ENCODE data around the gene CBFA2T3.

DNA sequence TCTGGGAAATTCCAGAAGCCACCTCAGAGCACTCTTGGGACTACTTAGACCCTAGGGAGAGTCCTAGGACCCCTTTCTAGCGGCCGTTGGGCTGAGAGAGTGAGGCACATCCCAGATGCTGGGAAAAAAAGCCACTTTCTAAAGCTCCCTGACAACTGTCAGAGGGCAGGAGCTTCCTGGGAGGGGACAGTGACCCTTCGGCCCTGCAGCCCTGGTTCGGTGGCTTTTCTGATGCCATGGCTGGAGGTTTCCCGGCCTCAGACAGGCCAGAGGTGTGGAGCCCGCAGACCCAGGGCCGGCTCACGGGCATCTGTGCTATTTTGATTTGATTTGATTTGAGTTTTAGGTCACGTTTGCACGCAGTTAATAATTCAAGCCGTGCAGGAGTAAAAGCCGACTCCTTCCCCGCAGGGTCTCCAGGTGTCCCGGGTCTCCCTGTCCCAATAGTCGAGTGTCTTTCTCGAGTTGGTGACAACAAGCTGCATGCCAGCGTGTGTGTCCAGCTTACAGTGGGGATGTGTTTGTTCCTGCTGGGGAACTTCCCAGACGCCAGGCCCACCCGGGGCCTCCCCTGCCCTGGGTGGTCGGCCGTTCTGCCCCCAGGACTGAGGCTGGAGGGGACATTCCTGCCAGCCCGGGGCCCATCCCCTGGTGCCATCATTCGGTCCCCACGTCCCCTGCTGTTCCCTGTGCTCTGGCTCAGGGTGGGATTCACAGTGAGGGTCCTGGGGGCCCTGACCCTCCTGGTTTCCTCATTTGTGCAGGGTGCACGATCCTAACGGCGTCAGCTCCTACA lies 1.0 kb upstream of the CBFA2T3 start:
- TF ChIP-seq EZH2 (IDR thresholded peaks at IDR 0.05): no peak
- no peak for TF ChIP-seq POLR2AphosphoS5 (IDR thresholded peaks at IDR 0.05; ENCODE audit: borderline replicate concordance, low read depth, low read length)
- no peak for TF ChIP-seq FOXP2 (optimal IDR thresholded peaks at IDR 0.05; ENCODE audit: control extremely low read depth, extremely low read length, insufficient read depth)
